T-helper 1 cell treated with Interleukin-12 subunit alpha and Interleukin-12 subunit beta and Interleukin-4 antibody, amounts not matched to agents 30 ng/mL and 1 ng/mL, for 36 hours (primary cell): ENCODE results near the gene DHX32. TPM values are rescaled to one million over a fixed set of nuclear protein-coding genes. Genes with fewer than 3 reads are reported as not detected.
"Not testable (repeated sequence)": the region's sequence is repeated elsewhere in the genome, so short reads cannot be mapped to it uniquely, and the experiment has no call there.

Experiments used
- intact Hi-C: fragments of 100-400 bp; cut with micrococcal nuclease; formaldehyde crosslinking; loops from one replicate; pipeline ENCODE4 v1.15.1; 2024
- total RNA-seq: library from RNA; stranded (reverse); gene quantifications from 2 replicates; pipeline ENCODE4 v1.2.3, GENCODE V29; 2022

The DHX32 gene
- total RNA-seq, 1 donor from 2014 or later, result 11.1 TPM

DNA sequence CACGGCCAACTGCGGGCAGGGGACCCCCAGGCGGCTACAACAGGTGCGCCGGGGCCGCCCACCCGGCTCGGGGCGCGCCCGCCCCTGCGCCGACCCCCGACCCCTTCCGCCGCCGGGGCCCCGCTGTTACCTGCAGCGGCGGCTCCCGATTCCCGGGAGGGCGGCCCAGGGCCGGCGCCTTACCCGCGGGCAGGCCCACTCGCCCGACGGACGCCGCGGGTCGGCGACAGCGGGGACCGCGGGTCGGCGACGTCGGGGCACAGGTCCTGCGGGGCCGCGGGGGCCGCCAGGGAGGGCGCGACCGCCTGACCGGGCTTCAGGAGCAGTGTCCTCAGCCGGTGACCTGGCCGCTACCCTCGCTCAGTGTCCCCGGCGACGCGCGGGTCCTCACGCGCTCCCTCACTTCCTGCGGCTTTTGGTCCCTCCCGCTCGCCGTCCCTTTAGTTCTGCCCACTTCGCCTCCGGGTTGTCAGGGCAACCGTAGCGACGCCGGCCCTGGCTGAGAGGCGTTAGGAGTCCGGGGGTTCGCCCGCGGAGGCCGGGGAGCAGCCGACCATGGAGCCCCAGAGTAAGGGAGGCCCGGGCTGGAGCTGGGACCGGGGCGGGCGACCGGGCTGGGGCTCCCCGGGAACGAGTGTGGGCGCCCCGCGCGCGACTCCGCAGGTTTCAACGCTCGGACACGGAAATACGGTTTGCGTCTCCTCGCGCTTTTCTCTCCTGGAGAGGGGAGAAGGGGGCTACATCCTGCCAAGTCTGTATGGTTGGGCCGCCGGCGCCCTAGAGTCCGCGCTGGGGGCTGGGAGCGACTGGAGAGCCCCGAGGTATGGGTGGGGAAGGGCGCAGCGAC, 15.2 kb upstream of the DHX32 start, which contains the start of gene FANK1:
Gene FANK1 (plus strand): TSS at position 477 of the 847 bp plus-strand sequence. CDS start 79 bp downstream, at position 556.
- intact Hi-C loops, result loop anchor here (1.0 kb wide), 2 partner anchors 73 to 177 kb away; partner anchors contain the start of genes BCCIP, EDRF1 and UROS

DNA sequence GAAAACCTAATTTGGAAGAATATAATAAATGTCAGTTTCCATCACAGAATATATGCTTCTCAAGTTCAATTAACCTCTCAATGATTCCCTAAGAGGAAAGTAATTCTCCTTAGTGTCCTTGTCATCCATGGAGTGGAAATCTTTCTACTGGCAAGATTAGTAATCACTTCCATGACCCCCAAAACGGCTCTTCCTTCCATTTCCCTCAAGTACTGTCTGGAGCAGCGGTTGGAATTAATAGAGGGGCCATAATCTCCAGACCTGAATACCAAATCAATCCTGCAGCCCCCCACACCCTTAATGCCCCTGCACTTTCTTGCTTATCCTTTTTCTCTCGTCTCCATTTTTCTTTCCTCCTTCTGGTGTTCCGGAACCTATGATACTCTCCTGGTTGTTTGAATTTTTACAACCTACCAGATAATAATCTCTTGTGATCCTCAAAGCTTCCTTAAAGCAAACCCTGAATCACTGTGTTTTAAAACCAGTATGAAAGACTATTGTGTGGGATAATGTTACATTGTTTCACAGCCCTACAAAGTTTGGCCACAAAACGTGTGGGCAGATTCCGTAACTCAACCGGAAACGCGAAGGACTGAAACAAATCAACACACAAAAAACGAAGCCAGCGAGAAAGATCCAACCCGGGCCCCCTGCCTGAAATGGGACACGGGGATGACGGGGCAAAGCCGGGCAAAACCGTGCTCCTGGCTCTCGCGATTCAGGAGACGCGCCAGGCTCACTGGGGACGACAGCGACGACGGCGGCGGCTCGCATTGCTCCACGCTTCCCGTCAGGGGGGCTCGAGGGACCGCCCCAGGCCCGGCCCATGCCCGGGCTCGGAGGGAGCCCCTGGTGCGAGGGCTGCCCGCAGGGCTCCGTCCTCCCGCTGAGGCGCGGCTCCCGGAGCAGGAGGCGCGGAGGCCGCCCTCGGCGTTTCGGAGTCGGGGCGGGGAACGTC, 14.3 kb upstream of the DHX32 start:
- intact Hi-C loops, result loop anchor here (1.0 kb wide), 2 partner anchors 72 to 176 kb away; partner anchors contain the start of genes BCCIP, EDRF1 and UROS

DNA sequence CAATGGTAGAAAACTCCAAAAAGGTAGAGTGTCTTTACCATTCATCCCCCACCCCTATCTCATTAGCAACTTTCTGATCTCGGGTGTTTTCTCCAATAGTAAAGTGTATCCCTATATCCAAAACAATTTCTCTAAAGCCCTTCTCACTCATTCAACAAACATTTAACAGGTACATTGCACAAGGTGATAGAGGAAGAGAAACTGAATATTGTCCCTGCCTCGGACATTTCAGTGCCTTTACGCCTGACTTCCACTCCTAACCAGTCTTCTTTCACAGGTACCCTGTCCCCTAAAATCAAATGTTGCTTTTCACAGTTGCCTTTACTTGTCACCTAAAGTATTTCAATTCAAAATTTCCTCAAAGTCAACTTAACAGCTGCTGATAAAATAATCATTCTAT, 13.1 kb upstream of the DHX32 start:
- intact Hi-C loops, result not testable (repeated sequence)

DNA sequence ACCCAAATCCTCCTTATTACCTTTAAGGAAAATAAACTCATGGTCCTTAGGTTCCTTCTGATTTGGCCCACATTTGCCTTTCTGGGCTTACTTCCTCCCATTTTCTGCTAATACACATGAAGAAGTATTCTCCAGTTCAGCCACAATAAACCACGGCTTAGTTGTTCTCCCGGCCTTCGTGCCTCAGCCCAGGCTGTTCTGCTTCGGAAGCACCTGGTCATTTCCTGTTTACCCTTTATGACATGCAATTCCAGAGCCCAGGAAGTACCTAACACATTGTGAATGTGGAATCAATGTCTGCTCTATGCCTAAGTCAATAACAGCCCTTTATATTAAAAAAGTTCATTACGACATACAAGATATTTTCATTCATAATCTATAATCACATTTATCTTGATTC, 11.3 kb upstream of the DHX32 start:
- intact Hi-C loops, result not testable (repeated sequence)

GRCh38 chr10:125889441-125889840, 8.3 kb upstream of the DHX32 start:
- intact Hi-C loops, result not testable (repeated sequence)

DNA sequence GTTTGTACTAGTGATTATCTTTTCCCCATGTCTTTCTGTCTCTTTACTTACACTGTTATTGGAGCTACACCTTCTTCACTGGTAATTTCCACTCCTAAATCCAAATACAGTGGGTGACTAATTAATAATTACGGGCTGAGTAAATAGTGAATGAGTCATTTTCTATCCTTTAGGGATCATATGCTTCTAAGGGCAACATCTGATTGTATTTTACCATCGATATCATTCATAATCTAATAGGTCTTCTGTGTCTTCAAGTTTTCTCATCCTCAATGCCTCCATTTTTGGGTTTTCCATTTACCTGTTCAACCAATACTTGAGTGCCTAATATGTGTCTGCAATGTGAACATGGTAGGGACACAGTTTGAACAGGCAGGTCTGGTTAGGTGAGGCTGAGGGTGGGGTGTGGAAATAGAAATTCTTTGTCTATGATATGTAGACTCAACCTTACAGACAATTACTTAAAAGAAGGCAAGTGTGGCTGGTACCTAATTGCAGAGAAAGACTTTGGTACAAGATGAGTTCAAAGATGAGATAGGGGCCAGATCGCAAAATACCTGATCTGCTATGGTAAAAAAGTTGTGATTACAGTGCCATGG, 5.9 kb upstream of the DHX32 start:
- intact Hi-C loops, result no loop called here

GRCh38 chr10:125883211-125883610, 2.1 kb upstream of the DHX32 start:
- intact Hi-C loops, result no loop called here

GRCh38 chr10:125882596-125882995, 1.5 kb upstream of the DHX32 start:
- intact Hi-C loops, result no loop called here

- intact Hi-C loops, result no loop called here
Measured at GRCh38 chr10:125880719-125881118, 373 bp downstream of the DHX32 start.

GRCh38 chr10:125878957-125879835, 1.9 kb downstream of the DHX32 start:
- intact Hi-C loops, result no loop called here

- intact Hi-C loops, result no loop called here
Measured at GRCh38 chr10:125871338-125871737, 9.8 kb downstream of the DHX32 start.

DNA sequence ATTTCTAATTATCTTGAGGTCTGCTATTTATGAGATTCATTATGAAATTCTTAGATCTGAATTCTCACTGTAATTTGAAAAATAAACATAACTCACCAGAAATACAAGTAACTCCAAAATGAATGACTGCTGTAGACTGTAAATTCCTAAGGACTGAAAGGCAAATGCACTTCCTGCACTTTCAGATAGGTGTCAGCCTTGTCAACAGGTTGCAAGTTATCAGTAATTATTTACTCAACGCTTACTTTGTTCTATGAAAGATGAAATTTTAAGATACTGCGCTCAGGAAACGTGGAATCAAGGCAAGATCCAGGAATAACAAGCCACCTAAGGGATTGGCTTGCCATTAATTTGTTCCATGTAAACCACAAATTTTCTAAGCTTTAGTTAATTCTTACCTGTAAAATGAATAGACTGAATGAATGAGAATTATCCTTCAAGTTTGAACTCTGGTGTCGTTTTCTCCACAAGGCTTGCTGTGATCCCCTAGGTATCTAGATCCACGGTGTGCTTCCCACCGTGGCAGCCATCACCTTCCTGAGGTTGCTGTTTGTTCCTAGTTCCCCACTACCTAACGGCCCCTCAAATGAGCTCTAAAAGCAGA, 12.6 kb downstream of the DHX32 start:
- intact Hi-C loops, result loop anchor here (5.0 to 10.0 kb wide), 2 partner anchors 634 to 1986 kb away; no protein-coding TSS in a partner anchor

DNA sequence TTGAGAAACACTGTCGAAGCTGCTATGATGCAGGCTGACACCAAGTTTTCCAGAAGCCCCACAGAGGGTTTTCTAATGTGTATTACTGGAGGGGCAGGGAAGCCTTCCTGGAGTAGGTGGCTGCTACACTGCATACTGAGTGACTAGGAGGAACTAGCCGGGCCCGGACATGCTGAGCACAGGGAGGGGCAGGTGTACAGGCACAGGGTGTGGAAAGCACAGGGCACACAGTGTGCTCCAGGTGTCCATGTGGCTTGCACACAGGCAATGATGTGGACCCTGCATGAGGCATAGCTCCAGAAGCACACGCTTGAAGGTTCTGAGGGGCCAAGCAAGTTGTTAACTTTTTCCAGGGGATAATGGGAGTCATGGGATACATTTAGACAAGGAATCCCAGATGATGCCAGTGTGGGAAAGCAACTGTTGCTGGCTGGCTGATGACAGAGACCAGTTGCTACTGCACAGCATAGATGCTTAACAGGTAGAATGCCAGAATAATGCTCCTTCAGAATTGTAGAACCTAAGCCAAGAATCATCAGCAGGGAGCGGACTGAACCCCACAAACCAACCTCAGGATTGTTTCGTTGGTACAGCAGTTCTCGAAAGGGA, 14.6 kb downstream of the DHX32 start:
- intact Hi-C loops, result loop anchor here (5.0 to 10.0 kb wide), 2 partner anchors 636 to 1988 kb away; no protein-coding TSS in a partner anchor

DNA sequence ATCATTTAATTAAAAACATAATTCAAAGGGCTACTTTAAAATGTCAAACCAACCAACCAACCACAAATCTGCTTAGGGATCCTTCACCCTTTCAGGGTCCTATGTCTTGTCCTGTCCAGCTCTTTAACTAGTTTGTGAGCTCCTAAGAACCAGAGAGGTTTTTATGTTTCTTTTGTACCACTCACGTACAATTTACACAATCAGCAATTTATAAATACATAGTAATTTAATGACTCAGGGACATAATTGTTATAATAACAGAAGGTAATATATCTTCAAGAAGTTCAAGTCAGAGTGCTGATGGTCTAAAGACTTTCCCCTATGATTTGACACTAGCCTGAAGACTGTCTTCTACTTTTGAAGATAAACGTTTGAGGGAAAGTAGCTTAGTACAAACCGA, 16.0 kb downstream of the DHX32 start:
- intact Hi-C loops, result loop anchor here (5.0 to 10.0 kb wide), 2 partner anchors 637 to 1990 kb away; no protein-coding TSS in a partner anchor

- intact Hi-C loops, result no loop called here
Measured at GRCh38 chr10:125859128-125859817, 21.8 kb downstream of the DHX32 start.

DNA sequence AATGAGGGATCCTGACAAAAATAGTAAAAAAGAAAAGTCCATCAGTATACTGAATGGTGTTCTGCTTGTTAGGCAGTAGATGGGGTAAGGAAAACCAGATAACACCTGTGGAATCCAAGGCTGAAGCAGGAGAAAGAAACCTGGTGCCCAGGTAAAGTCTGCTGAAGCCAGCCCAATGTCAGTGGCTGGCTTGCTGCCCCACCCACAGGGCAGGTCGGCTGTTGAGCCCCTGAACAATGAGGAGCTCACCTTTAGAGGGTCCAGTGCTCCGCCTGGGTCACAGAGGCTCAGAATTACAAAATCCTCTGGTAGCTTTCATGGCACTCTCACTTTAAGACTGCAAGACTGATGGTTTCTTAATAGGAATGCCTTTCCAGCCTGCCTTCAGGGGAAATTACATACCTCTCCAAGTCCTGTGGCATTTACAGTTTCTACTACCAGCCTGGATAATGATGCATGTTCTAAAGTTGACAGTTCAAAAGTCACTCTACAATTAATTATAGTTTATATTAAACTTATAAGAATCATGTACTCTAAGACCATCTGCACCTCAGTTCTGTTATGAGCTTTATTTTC, 23.8 kb downstream of the DHX32 start:
- intact Hi-C loops, result no loop called here

GRCh38 chr10:125852487-125852886, 28.6 kb downstream of the DHX32 start:
- intact Hi-C loops, result no loop called here
